ENCODE measurements around the gene FAM53C.
"Not testable (repeated sequence)": the region's sequence is repeated elsewhere in the genome, so short reads cannot be mapped to it uniquely, and the experiment has no call there.

Gene FAM53C

GRCh38 chr5:138385660-138386059 lies 47.6 kb downstream of the FAM53C start:
- no peak for TF ChIP-seq CTCF (IDR thresholded peaks at IDR 0.05; ENCODE audit: extremely low read depth, insufficient read depth, missing control alignments)
- in situ Hi-C loops (cut with MboI; ENCODE audit: low pct_unique_long_range_greater_than_20kb, low sequenced_read_pairs, unreplicated experiment): no loop called here
- DNase-seq (ENCODE audit: low spot score): no peak

GRCh38 chr5:138386290-138386689 lies 48.2 kb downstream of the FAM53C start:
- no peak for DNase-seq (ENCODE audit: low spot score)
- in situ Hi-C loops (cut with MboI; ENCODE audit: low pct_unique_long_range_greater_than_20kb, low sequenced_read_pairs, unreplicated experiment): no loop called here
- TF ChIP-seq CTCF (IDR thresholded peaks at IDR 0.05; ENCODE audit: extremely low read depth, insufficient read depth, missing control alignments): no peak

GRCh38 chr5:138389332-138389731 lies 51.3 kb downstream of the FAM53C start:
- no peak for DNase-seq (ENCODE audit: low spot score)
- no peak for TF ChIP-seq CTCF (IDR thresholded peaks at IDR 0.05; ENCODE audit: extremely low read depth, insufficient read depth, missing control alignments)
- in situ Hi-C loops (cut with MboI; ENCODE audit: low pct_unique_long_range_greater_than_20kb, low sequenced_read_pairs, unreplicated experiment): no loop called here

GRCh38 chr5:138389911-138390310 lies 51.8 kb downstream of the FAM53C start:
- in situ Hi-C loops (cut with MboI; ENCODE audit: low pct_unique_long_range_greater_than_20kb, low sequenced_read_pairs, unreplicated experiment); DNase-seq (ENCODE audit: low spot score): not testable (repeated sequence)

GRCh38 chr5:138391859-138392386 lies 53.9 kb downstream of the FAM53C start:
- in situ Hi-C loops (cut with MboI; ENCODE audit: low pct_unique_long_range_greater_than_20kb, low sequenced_read_pairs, unreplicated experiment): no loop called here
- DNase-seq (ENCODE audit: low spot score): no peak
- TF ChIP-seq CTCF (IDR thresholded peaks at IDR 0.05; ENCODE audit: extremely low read depth, insufficient read depth, missing control alignments): no peak

Data from GM13977 (cell line).